Measurements from ENCODE around the gene SMTN. TPM values are rescaled to one million over a fixed set of nuclear protein-coding genes. Genes with fewer than 3 reads are reported as not detected.
A peak's percentile ranks its signal among the peaks of the same experiment; 100 is the strongest.
"Not testable (repeated sequence)": the region's sequence is repeated elsewhere in the genome, so short reads cannot be mapped to it uniquely, and the experiment has no call there.

Gene SMTN
- total RNA-seq, 4 donors from 2014 or later = 171 to 341 (median 219) TPM

DNA sequence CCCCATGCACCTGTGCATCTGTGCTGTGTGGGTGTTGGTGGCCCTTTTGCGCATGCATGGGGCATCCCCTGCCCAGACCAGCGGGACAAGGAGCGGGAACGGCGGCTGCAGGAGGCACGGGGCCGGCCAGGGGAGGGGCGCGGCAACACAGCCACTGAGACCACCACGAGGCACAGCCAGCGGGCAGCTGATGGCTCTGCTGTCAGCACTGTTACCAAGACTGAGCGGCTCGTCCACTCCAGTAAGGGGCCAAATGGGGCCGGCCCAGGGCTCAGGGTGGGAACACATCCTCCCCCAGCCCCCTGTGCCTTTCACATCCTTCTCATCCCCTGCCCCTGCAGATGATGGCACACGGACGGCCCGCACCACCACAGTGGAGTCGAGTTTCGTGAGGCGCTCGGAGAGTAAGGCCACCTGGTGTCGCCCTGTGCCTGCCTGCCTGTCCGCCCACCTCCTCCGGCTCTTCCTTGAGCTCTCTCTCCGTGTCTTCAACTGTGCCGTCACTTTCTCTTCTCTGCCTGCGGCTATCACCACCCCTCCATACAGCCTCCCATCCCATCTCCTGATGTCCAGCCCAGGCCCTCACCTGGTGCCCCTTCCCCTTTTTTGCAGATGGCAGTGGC, 15.7 kb downstream of the SMTN start:
- Histone ChIP-seq H3K4me3 (no peak overlapping the region), H3K36me3 (peaks cover 0 to 38% (median 5%) of the 10 kb centered on the region in 4 donors), H3K4me1 (peaks cover 13 to 41% (median 25%) of the 10 kb centered on the region in 4 donors), H3K9me3 (no peaks in the 10 kb centered on the region), H3K27me3 (no peaks in the 10 kb centered on the region), H3K27ac (peak overlapping the region; percentile 82 to 97 (median 96))
- WGBS, 2 donors (ENCODE audit: low coverage in 1 of 2) = 82 to 90% methylated on average over 14 to 27 of the region's 27 CpGs
- TF ChIP-seq EP300 (IDR thresholded peaks at IDR 0.05; ENCODE audit: low read depth) (no peak), POLR2A (IDR thresholded peaks at IDR 0.05) (no peak), POLR2AphosphoS5 (IDR thresholded peaks at IDR 0.05) (no peak)
- TF ChIP-seq, protein P1, sequence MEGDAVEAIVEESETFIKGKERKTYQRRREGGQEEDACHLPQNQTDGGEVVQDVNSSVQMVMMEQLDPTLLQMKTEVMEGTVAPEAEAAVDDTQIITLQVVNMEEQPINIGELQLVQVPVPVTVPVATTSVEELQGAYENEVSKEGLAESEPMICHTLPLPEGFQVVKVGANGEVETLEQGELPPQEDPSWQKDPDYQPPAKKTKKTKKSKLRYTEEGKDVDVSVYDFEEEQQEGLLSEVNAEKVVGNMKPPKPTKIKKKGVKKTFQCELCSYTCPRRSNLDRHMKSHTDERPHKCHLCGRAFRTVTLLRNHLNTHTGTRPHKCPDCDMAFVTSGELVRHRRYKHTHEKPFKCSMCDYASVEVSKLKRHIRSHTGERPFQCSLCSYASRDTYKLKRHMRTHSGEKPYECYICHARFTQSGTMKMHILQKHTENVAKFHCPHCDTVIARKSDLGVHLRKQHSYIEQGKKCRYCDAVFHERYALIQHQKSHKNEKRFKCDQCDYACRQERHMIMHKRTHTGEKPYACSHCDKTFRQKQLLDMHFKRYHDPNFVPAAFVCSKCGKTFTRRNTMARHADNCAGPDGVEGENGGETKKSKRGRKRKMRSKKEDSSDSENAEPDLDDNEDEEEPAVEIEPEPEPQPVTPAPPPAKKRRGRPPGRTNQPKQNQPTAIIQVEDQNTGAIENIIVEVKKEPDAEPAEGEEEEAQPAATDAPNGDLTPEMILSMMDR (IDR thresholded peaks at IDR 0.05) = no peak
- intact Hi-C loops (cut with DNase I; ENCODE audit: low total_unique reads) (no loop called here), in situ Hi-C loops (cut with MboI; ENCODE audit: low pct_ligation_motif_present in 1 of 4, low pct_unique_long_range_greater_than_20kb in 1 of 4, low sequenced_read_pairs in 3 of 4) (no loop called here)
- DNase-seq = no peak

DNA sequence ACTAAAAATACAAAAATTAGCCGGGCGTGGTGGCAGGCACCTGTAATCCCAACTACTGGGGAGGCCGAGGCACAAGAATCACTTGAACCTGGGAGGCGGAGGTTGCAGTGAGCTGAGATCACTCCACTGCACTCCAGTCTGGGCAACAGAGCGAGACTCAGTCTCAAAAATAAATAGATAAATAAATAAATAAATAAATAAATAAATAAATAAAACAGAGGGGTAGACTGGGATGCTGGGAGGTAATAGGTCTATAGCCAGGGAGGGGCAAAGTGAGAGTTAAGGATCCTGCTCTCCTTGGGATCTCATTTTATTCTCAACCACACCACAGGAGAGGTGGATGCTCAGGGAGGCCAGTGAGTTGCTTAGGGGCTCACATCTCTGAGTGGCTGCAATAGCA, 16.4 kb downstream of the SMTN start:
- DNase-seq; in situ Hi-C loops (cut with MboI; ENCODE audit: low pct_ligation_motif_present in 1 of 4, low pct_unique_long_range_greater_than_20kb in 1 of 4, low sequenced_read_pairs in 3 of 4); H3K4me3 ChIP-seq; intact Hi-C loops (cut with DNase I; ENCODE audit: low total_unique reads); H3K27me3 ChIP-seq; H3K9me3 ChIP-seq: not testable (repeated sequence)
- Histone ChIP-seq H3K27ac (peak overlapping the region; percentile 82 to 97 (median 96)), H3K36me3 (peaks cover 0 to 38% (median 5%) of the 10 kb centered on the region in 4 donors), H3K4me1 (peaks cover 13 to 43% (median 27%) of the 10 kb centered on the region in 4 donors)
- 70 to 93% methylated on average over 3 to 5 of the region's 5 CpGs for WGBS, 2 donors (ENCODE audit: low coverage in 1 of 2)

- H3K36me3 ChIP-seq = peaks cover 0 to 38% (median 5%) of the 10 kb centered on the region in 4 donors
Measured at GRCh38 chr22:31097941-31098631, 17.0 kb downstream of the SMTN start.

DNA sequence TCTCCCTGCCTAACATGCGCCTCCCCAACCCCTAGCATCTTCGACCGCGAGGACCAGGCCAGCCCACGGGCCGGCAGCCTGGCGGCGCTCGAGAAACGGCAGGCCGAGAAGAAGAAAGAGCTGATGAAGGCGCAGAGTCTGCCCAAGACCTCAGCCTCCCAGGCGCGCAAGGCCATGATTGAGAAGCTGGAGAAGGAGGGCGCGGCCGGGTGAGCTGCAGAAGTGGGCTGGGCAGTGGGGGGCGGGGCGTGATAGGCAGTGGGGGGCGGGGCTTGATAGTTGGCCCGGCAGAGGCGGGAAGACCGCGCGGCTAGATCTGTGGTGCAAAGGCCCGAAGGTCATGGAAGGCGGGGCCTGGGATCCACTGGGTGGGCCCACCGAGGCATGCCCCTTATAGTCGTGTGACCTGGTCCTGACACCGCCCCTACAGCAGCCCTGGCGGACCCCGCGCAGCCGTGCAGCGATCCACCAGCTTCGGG, 17.6 kb downstream of the SMTN start:
- H3K27ac ChIP-seq = peak overlapping the region; percentile 82 to 97 (median 96)
- peaks cover 22 to 50% (median 36%) of the 10 kb centered on the region in 4 donors for H3K4me1 ChIP-seq
- H3K4me3 ChIP-seq = no peak overlapping the region
- H3K36me3 ChIP-seq = peaks cover 0 to 38% (median 5%) of the 10 kb centered on the region in 4 donors
- peak; percentile 64 for DNase-seq
- no peaks in the 10 kb centered on the region for H3K9me3 ChIP-seq
- no peaks in the 10 kb centered on the region for H3K27me3 ChIP-seq
- 72% methylated on average over 36 of the region's 36 CpGs; no CpG with 5 or more reads in 1 of the 2 donors for WGBS, 2 donors (ENCODE audit: low coverage in 1 of 2)
- intact Hi-C loops (cut with DNase I; ENCODE audit: low total_unique reads) = no loop called here
- in situ Hi-C loops (cut with MboI; ENCODE audit: low pct_ligation_motif_present in 1 of 4, low pct_unique_long_range_greater_than_20kb in 1 of 4, low sequenced_read_pairs in 3 of 4) = no loop called here
- TF ChIP-seq POLR2AphosphoS5 (IDR thresholded peaks at IDR 0.05) (peak in 1 of 3 donors; percentile 6), EP300 (IDR thresholded peaks at IDR 0.05; ENCODE audit: low read depth) (no peak)

More at GRCh38 chr22:31097941-31098631, 17.0 kb downstream of the SMTN start:
- Histone ChIP-seq H3K9me3 (no peaks in the 10 kb centered on the region), H3K4me3 (no peak overlapping the region), H3K27me3 (no peaks in the 10 kb centered on the region), H3K4me1 (peaks cover 16 to 44% (median 30%) of the 10 kb centered on the region in 4 donors), H3K27ac (peak overlapping the region; percentile 82 to 97 (median 96))
- DNase-seq = no peak
- TF ChIP-seq, protein P1 (IDR thresholded peaks at IDR 0.05) = no peak
- TF ChIP-seq EP300 (IDR thresholded peaks at IDR 0.05; ENCODE audit: low read depth) = no peak
- TF ChIP-seq POLR2AphosphoS5 (IDR thresholded peaks at IDR 0.05) = no peak
- no peak for TF ChIP-seq POLR2A (IDR thresholded peaks at IDR 0.05)
- intact Hi-C loops (cut with DNase I; ENCODE audit: low total_unique reads) (no loop called here), in situ Hi-C loops (cut with MboI; ENCODE audit: low pct_ligation_motif_present in 1 of 4, low pct_unique_long_range_greater_than_20kb in 1 of 4, low sequenced_read_pairs in 3 of 4) (no loop called here)
- 56 to 85% methylated on average over 2 to 10 of the region's 10 CpGs for WGBS, 2 donors (ENCODE audit: low coverage in 1 of 2)

DNA sequence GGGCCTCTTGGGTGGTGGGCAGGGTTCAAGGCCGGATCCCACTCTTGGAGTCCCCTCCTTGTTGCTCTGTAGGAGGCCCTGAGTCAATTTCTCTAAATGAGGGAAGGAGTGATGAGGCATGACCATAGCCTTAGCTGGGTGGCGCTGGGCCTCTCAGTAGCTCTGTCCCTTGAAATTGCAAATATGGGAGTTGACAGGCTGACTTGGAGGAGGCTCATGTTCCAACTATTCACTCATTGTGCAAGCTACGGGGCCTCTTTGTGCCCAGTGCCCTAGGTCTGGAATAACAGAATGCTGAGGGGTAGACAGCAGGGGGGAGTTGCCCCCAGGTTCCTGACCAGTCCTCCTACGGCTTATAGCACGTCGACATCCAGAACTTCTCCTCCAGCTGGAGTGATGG, 18.3 kb downstream of the SMTN start:
- WGBS, 2 donors (ENCODE audit: low coverage in 1 of 2) = 84% methylated on average over 6 of the region's 6 CpGs; no CpG with 5 or more reads in 1 of the 2 donors
- intact Hi-C loops (cut with DNase I; ENCODE audit: low total_unique reads) = no loop called here
- Histone ChIP-seq H3K4me1 (peaks cover 25 to 55% (median 39%) of the 10 kb centered on the region in 4 donors), H3K9me3 (no peaks in the 10 kb centered on the region), H3K27ac (peak overlapping the region; percentile 82 to 97 (median 96)), H3K36me3 (peaks cover 0 to 38% (median 5%) of the 10 kb centered on the region in 4 donors), H3K27me3 (no peaks in the 10 kb centered on the region), H3K4me3 (no peak overlapping the region)
- in situ Hi-C loops (cut with MboI; ENCODE audit: low pct_ligation_motif_present in 1 of 4, low pct_unique_long_range_greater_than_20kb in 1 of 4, low sequenced_read_pairs in 3 of 4) = no loop called here
- no peak for TF ChIP-seq EP300 (IDR thresholded peaks at IDR 0.05; ENCODE audit: low read depth)
- TF ChIP-seq, protein P1 (IDR thresholded peaks at IDR 0.05) = no peak
- no peak for TF ChIP-seq POLR2A (IDR thresholded peaks at IDR 0.05)
- TF ChIP-seq POLR2AphosphoS5 (IDR thresholded peaks at IDR 0.05) = no peak
- no peak for DNase-seq
